HepG2 (cell line): ENCODE measurements around the gene MRPL2. TPM values are rescaled to one million over a fixed set of nuclear protein-coding genes. Genes with fewer than 3 reads are reported as not detected.

Experiments used
- ELF1 ChIP-seq: sonication (generic); formaldehyde crosslinking; IDR thresholded peaks from 2 replicates; pipeline ENCODE4 v1.4.0; 2020; ENCODE audit warnings: missing genetic modification reagents
- HMGXB4 ChIP-seq, 2 experiments: sonication (generic) in 1 of 2; formaldehyde crosslinking in 1 of 2; IDR thresholded peaks; 2 replicates each; pipeline versions ENCODE4 v1.4.0 to v1.6.1; 2018 to 2020; ENCODE audit warnings: missing genetic modification reagents in 2 of 2, borderline replicate concordance in 1 of 2, low read depth in 1 of 2, mild to moderate bottlenecking in 1 of 2, missing biosample characterization in 1 of 2
- IRX3 ChIP-seq: sonication (generic); formaldehyde crosslinking; IDR thresholded peaks from 2 replicates; pipeline ENCODE4 v1.8.1; 2023; ENCODE audit warnings: mild to moderate bottlenecking, low read depth, missing genetic modification reagents, borderline replicate concordance
- KMT2B ChIP-seq: IDR thresholded peaks from 2 replicates; pipeline ENCODE4 v1.6.1; 2016; ENCODE audit warnings: missing genetic modification reagents, missing compliant biosample characterization
- LCORL ChIP-seq, 2 experiments: fragments of 450-650 bp in 1 of 2; sonication (generic) in 1 of 2; formaldehyde crosslinking in 1 of 2; IDR thresholded peaks; 2 replicates each; pipeline versions ENCODE4 v1.5.0 to v1.6.1; 2017 to 2020; ENCODE audit warnings: antibody characterized with exemption in 1 of 2, missing genetic modification reagents in 1 of 2
- MBD4 ChIP-seq: IDR thresholded peaks from 2 replicates; pipeline ENCODE4 v1.6.1; 2012; ENCODE audit warnings: low read length, inconsistent platforms, borderline replicate concordance
- NCOR1 ChIP-seq: fragments of 200-600 bp; sonication (generic); IDR thresholded peaks from 2 replicates; pipeline ENCODE4 v1.7.0; 2017; ENCODE audit warnings: antibody characterized with exemption, low read length, borderline replicate concordance
- NFE2 ChIP-seq: sonication (generic); formaldehyde crosslinking; IDR thresholded peaks from 2 replicates; pipeline ENCODE4 v1.4.0; 2020; ENCODE audit warnings: missing genetic modification reagents
- PLSCR1 ChIP-seq: sonication (generic); formaldehyde crosslinking; IDR thresholded peaks from 2 replicates; pipeline ENCODE4 v1.5.0; 2020; ENCODE audit warnings: missing genetic modification reagents, mild to moderate bottlenecking, borderline replicate concordance
- TFDP2 ChIP-seq: sonication (generic); formaldehyde crosslinking; IDR thresholded peaks from 2 replicates; pipeline ENCODE4 v1.4.0; 2020; ENCODE audit warnings: missing genetic modification reagents
- XBP1 ChIP-seq: sonication (generic); formaldehyde crosslinking; IDR thresholded peaks from 2 replicates; pipeline ENCODE4 v1.5.0; 2020; ENCODE audit warnings: missing genetic modification reagents
- ZMYM2 ChIP-seq: sonication (generic); formaldehyde crosslinking; IDR thresholded peaks from 2 replicates; pipeline ENCODE4 v1.8.0; 2022; ENCODE audit warnings: mild to moderate bottlenecking, missing genetic modification reagents
- ZNF503 ChIP-seq: sonication (generic); formaldehyde crosslinking; IDR thresholded peaks from 2 replicates; pipeline ENCODE4 v1.4.0; 2020; ENCODE audit warnings: missing genetic modification reagents
- ZNF556 ChIP-seq: sonication (generic); formaldehyde crosslinking; IDR thresholded peaks from 2 replicates; pipeline ENCODE4 v1.4.0; 2020; ENCODE audit warnings: mild to moderate bottlenecking, missing genetic modification reagents, borderline replicate concordance
- ZNF572 ChIP-seq: sonication (generic); formaldehyde crosslinking; IDR thresholded peaks from 2 replicates; pipeline ENCODE4 v1.5.1; 2020; ENCODE audit warnings: mild to moderate bottlenecking, missing genetic modification reagents
- ZNF609 ChIP-seq: sonication (generic); formaldehyde crosslinking; IDR thresholded peaks from 2 replicates; pipeline ENCODE4 v1.4.0; 2020; ENCODE audit warnings: mild to moderate bottlenecking, missing genetic modification reagents, borderline replicate concordance
- ZNF709 ChIP-seq: sonication (generic); formaldehyde crosslinking; IDR thresholded peaks from 2 replicates; pipeline ENCODE4 v1.5.0; 2020; ENCODE audit warnings: mild to moderate bottlenecking, missing genetic modification reagents
- ZNF724P ChIP-seq: sonication (generic); formaldehyde crosslinking; IDR thresholded peaks from 2 replicates; pipeline ENCODE4 v1.8.0; 2022; ENCODE audit warnings: missing genetic modification reagents, borderline replicate concordance
- polyA plus RNA-seq, 8 experiments: library from polyadenylated mRNA; depleted of rRNA in 3 of 8; stranded (reverse) in 7 of 8; unstranded in 1 of 8; fragments of >200 nt; fragmentation: Illumina TruSeq in 4 of 8; extraction: Trizol in 4 of 8; gene quantifications; 2 replicates each; pipeline versions ENCODE4 v1.2.1 to v1.2.3, GENCODE V29; 2011 to 2016; ENCODE audit warnings: low read depth in 4 of 8, missing spikeins in 1 of 8, mixed read lengths in 1 of 8; ENCODE audit not compliant: insufficient read depth in 1 of 8
- total RNA-seq, 5 experiments: library from RNA; depleted of rRNA; stranded (reverse); fragments of >200 nt; fragmentation: Illumina TruSeq; extraction: Trizol; gene quantifications; 2 replicates each; pipeline ENCODE4 v1.2.3, GENCODE V29; 2016; ENCODE audit warnings: low read depth in 1 of 5

The MRPL2 gene
- total and polyA plus RNA-seq, 2 of the 13 experiments (the other 11 are each of a cell fraction or from before 2014, with no cell fraction given), result 56.8 to 65.6 TPM

- peak; percentile 54; the same call in 1 of the 2 replicates for TF ChIP-seq ZNF609 (CRISPR knock-in tag)
- TF ChIP-seq PLSCR1, result no peak
- no peak for TF ChIP-seq XBP1
- TF ChIP-seq ZNF709, result 0 out of 2 replicates have a peak, but pooled peaks have one; percentile 43
- TF ChIP-seq NCOR1, result peak; percentile 18; the same call in 1 of the 2 replicates
- peak; percentile 76 for TF ChIP-seq KMT2B (CRISPR knock-in tag)
- peak; percentile 52; the same call in 1 of the 2 replicates for TF ChIP-seq ZNF724P
- TF ChIP-seq LCORL (IDR thresholded peaks at IDR 0.05), result peak; percentile 68; the same call in 1 of the 2 replicates
- peak; percentile 73; the same call in 1 of the 2 replicates for TF ChIP-seq LCORL (CRISPR knock-in tag; IDR thresholded peaks at IDR 0.05)
- no peak for TF ChIP-seq IRX3 (CRISPR knock-in tag)
- TF ChIP-seq NFE2 (CRISPR knock-in tag), result no peak
- TF ChIP-seq ZNF503 (CRISPR knock-in tag), result no peak
- peak; percentile 94 for TF ChIP-seq ELF1
- TF ChIP-seq ZNF556 (CRISPR knock-in tag), result peak; percentile 75; the same call in 1 of the 2 replicates
- TF ChIP-seq MBD4, result no peak
- TF ChIP-seq HMGXB4 (CRISPR knock-in tag; IDR thresholded peaks at IDR 0.05; ENCODE audit: borderline replicate concordance in 1 of 2, low read depth in 1 of 2), result peak; percentile 65 to 83; a peak in 2 of 4 replicates
- TF ChIP-seq ZMYM2 (CRISPR knock-in tag), result no peak; the same call in 1 of the 2 replicates
- TF ChIP-seq ZNF572 (CRISPR knock-in tag), result peak; percentile 84; the same call in 1 of the 2 replicates
- TF ChIP-seq TFDP2 (CRISPR knock-in tag), result peak; percentile 90
These were observed 45.3 kb downstream of the MRPL2 start, which contains the start of the genes KLHDC3 and MEA1 (continued) for GRCh38 chr6:43013843-43014433.
